ENCODE results near the gene VIT.

The VIT gene

GRCh38 chr2:36696533-36696932 is at the start of gene VIT:
TSS of gene VIT (plus strand) at chr2:36696707. CDS start at chr2:36716371, 19,664 bp downstream.
- DNase-seq (ENCODE audit: low read depth): peak; percentile 39

DNA sequence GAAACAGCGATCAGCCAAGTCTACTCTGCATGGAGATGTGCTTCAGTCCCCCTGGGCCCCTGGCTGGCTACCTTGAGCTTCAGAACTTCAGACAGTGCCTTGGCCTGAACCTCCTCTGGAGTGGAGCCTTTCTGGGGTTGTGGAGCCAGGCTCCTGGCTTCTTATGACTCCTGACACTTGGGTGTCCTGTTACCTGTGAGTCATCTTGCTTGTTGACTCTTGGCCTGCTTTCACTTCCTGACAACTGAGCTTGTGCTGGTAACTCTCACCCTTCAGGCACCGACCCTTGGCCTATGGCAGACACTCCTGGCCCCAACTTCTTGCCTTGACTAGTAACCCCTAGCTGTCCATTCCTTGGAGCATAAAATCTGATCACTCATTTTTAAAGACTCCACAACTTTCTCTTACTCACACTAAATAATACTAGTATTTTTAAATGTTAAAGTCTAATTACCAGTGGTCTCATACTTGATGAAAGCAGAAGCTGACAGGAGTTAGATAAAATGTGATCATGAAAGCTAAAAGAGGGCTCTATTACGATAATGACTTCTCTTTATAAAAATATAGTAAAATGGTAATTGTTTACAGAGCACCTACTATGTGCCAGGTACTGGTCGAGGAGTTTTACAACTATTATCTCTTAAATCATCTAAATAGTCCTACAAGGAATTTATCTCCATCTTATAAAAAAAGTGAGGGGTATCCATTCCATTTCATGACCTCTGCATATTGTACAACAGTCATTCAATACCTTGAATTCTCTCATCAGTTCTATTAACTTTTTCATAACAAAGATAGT is 46.3 kb upstream of the VIT start:
- peak; percentile 80 for DNase-seq (ENCODE audit: low read depth)

- no peak for DNase-seq (ENCODE audit: low read depth)
These were observed 43.4 kb upstream of the VIT start for GRCh38 chr2:36653155-36653554.

GRCh38 chr2:36653967-36654694 is 42.4 kb upstream of the VIT start:
- no peak for DNase-seq (ENCODE audit: low read depth)

GRCh38 chr2:36655453-36655852 is 41.1 kb upstream of the VIT start:
- DNase-seq (ENCODE audit: low read depth): peak; percentile 92

- DNase-seq (ENCODE audit: low read depth): no peak
These were observed 38.8 kb upstream of the VIT start for GRCh38 chr2:36657703-36658102.

- DNase-seq (ENCODE audit: low read depth): no peak
These were observed 38.2 kb upstream of the VIT start for GRCh38 chr2:36658277-36658748.

GRCh38 chr2:36659218-36659617 is 37.3 kb upstream of the VIT start:
- no peak for DNase-seq (ENCODE audit: low read depth)

GRCh38 chr2:36659872-36660312 is 36.6 kb upstream of the VIT start:
- DNase-seq (ENCODE audit: low read depth): no peak

GRCh38 chr2:36662638-36663037 is 33.9 kb upstream of the VIT start:
- no peak for DNase-seq (ENCODE audit: low read depth)

DNA sequence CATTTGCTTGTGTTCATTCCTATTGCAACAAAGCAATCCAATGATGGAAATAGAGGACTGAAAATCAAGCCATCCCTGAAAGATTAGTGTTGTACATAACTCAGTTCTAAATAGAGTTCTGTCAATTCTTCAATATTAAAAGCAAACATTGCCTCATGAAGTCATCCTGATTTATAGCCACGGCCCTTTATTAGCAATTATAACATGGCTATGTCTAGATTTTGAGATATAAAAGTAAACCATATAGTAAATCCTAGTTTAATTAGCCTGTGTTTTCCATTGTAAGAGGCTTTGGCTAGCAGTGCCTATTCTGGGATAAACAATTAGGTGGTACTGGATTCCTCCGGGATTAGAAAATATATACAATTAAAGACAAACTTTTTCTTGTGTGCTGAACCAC is 33.2 kb upstream of the VIT start:
- DNase-seq (ENCODE audit: low read depth): no peak

DNA sequence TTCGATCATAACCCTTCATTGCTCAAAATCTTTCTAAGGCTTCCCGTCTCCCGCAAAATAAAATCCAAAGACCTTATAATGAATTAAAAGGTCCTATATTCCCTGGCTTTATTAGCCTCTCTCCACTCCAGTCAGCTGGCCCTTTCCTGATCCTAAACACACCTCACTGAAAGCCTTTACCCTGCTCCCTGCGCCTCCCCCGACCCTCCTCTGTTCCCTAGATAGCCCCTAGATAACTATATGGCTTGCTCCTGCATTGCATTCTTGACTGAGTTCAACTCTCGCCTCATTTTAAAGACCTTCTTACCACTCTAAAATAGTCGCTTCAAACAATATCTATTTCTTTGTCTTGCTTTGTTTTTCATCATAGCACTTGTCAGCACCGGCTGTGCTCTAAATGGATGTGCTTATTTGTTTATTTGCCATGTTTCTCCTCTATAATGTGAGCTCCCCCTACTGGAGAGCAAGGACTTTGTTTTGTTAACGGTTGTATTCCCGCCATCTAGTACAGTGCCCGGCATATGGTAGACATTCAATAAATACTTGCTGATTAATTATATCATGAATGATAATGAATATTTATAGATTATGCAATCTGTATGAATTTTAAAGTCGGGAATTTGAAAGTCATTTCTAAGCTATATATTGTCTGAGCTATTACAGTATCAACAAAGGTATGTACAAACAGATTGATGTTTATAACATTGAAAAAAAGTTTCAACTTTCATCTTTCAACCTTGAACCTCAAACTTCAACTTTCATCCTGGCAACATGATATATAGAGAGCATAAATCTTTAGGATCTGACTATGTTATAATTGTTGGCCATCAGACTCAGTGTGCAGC is 32.4 kb upstream of the VIT start:
- DNase-seq (ENCODE audit: low read depth): peak; percentile 79

DNA sequence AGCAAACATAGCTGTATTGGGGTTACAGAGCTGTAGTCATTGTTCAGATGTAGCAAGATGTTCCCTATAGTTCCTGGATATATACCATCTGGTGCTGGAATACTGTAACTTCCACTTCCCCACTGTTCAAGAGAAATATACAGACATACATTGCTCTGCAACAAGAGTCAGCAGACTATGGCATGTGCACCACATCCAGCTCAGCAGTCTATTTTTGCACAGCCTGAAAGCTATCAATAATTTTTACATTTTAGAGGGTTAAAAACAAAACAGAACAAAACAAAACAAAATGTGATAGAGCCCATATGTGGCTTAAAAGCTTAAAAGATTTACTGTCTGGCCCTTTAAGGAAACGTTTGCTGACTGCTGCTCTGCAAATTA is 31.8 kb upstream of the VIT start:
- DNase-seq (ENCODE audit: low read depth): no peak

DNA sequence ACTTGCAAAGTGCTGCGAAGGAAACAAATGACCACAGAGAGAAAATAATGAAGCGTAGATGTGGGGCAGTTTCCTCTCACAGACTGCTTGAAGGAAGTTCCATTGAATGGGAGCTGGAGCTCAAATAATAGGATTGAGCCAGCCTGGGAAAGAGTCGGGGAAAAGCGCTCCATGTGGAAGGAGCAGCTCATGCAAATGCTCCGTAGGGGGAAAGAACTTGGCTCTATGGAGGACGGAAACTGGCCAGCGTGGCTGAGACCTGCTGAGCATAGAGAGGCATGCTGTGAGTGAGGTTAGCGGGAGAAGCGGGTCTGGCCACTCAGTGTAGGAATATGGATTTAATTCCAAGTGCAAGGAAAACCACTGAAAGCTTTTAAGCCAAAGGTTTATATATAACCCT is 28.6 kb upstream of the VIT start:
- DNase-seq (ENCODE audit: low read depth): no peak

GRCh38 chr2:36670881-36671595 is 25.5 kb upstream of the VIT start:
- DNase-seq (ENCODE audit: low read depth): peak; percentile 36

- DNase-seq (ENCODE audit: low read depth): no peak
These were observed 24.8 kb upstream of the VIT start for GRCh38 chr2:36671731-36672130.

DNA sequence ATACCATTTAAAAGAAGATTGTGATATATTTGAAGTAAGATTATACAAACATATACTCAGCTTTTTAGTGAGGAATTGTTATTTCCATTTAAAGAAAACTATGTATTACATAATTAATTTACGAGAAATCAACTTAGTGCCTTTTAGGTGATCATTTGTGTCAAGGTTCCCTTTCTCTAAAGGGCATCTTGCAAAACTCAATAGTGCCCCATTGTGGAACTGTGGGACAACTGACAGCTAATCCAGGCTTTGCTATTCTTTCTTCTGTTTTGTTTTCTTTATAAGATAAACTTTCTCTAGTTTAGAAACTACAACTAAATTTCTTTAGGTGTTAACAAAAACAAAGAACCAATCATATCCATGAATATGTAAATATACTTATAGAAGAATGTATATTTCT is 24.3 kb upstream of the VIT start:
- peak; percentile 35 for DNase-seq (ENCODE audit: low read depth)

- DNase-seq (ENCODE audit: low read depth): no peak
These were observed 20.8 kb upstream of the VIT start for GRCh38 chr2:36675579-36676282.

DNA sequence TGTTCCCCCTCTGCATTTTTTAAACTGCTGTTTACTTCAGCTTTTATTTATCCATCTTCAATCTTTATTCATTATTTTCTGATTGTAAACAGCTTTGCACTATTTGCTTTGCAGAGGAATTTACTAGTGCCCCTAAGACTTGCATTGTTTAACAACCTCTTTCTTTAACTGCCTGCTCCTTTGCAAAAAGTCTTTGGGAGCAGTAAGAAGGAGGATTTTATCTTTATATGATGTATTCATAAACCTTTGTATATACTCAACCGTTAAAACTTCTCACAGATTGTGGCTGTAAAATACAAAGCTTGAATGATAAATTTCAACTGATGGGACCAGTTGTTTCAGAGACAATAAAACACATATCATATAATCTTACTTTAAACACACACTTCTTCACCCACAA is 20.1 kb upstream of the VIT start:
- DNase-seq (ENCODE audit: low read depth): no peak

DNA sequence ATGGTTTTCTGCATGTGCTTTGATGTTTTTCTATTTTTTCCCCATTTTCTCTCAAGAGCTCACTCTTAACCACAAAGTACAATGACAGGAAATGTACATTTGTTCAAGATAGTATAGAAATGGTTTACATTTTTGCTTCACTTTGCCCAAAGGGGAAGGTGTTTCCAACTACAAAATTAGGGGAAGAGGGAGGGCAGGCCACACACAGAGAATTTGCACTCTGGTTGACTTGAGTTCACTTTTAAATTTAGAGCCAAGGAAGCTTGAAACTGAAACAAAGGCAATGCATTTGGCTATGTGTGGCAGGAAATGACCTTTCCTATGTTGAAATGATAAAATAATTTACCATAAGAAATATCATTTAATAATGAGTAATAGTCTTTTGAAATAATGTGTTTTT is 19.1 kb upstream of the VIT start:
- DNase-seq (ENCODE audit: low read depth): no peak

DNA sequence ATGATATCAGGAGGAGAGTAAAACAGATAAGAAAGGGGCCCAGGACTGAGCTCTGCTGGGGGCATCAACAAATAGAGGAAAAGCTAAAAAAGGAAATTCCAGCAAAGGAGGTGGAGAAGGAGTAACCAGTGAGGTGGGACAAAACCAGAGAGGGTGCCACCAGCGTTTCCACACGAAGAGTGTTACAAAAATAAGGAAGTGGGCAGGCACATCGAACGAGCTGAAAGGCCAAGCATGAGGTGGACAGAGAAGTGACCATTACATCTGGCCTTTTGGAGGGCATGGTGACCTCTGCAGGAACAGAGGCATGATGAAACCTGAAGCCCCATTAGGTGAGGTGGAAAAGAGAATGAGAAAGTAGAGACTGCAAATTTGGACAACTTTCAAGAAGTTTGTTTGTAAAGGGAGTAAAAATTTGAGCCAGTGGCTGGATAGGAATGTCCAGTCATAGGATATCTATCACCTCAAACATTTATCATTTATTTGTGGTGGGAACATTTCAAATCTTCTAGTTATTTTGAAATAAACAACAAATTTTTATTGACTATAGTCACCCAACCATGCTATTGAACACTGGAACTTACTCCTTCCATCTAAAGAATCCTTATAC is 18.4 kb upstream of the VIT start:
- DNase-seq (ENCODE audit: low read depth): no peak

Data from fibroblast of gingiva (primary cell).